Panc1 (cell line): ENCODE data around the gene AGPAT3. TPM values are rescaled to one million over a fixed set of nuclear protein-coding genes. Genes with fewer than 3 reads are reported as not detected.
A peak's percentile ranks its signal among the peaks of the same experiment; 100 is the strongest.

Experiments
- ATAC-seq: fragments of 200-7000 bp; cut with Tn5 transposase; 2 replicates; pipeline ENCODE4 v1.9.1; 2020; ENCODE audit warnings: mild to moderate bottlenecking, moderate library complexity
- BruUV-seq: library from RNA; stranded (reverse); fragments of 400-500 nt; replicated peaks from 2 replicates; lab custom pipeline; 2021; lab: Mats Ljungman, UMichigan
- CTCF ChIA-PET: fragments of 300-600 bp; sonication (Branson Sonifier 250); formaldehyde crosslinking; loops from one replicate; lab custom pipeline; 2022; ENCODE audit warnings: antibody characterized with exemption; lab: Charles Lee
- POLR2A ChIA-PET: fragments of 300-600 bp; sonication (Branson Sonifier 250); formaldehyde crosslinking; loops from one replicate; lab custom pipeline; 2022; ENCODE audit warnings: antibody characterized with exemption; lab: Charles Lee
- DNase-seq: peaks from one replicate; pipeline ENCODE4 v3.0.0-alpha.2; 2010; ENCODE audit warnings: low read depth, low spot score
- H3K27ac ChIP-seq: 2 replicates; pipeline ENCODE4 v1.5.1; 2011; ENCODE audit warnings: mild to moderate bottlenecking, low read length, inconsistent platforms
- H3K27me3 ChIP-seq: fragments of 200-500 bp; sonication (Bioruptor generic); 2 replicates; pipeline ENCODE4 v1.6.0; 2014; ENCODE audit warnings: low read length, inconsistent platforms; ENCODE audit not compliant: control insufficient read depth, insufficient read depth
- H3K36me3 ChIP-seq: fragments of 200-500 bp; sonication (Bioruptor generic); 2 replicates; pipeline ENCODE4 v1.5.1; 2014; ENCODE audit warnings: inconsistent platforms, mild to moderate bottlenecking, low read length, moderate library complexity; ENCODE audit not compliant: control insufficient read depth, insufficient read depth
- H3K4me1 ChIP-seq: 2 replicates; pipeline ENCODE4 v1.5.1; 2011; ENCODE audit warnings: inconsistent platforms, mild to moderate bottlenecking, low read length, moderate library complexity; ENCODE audit not compliant: control insufficient read depth, insufficient read depth
- H3K4me3 ChIP-seq, 2 experiments: 2 replicates each; pipeline ENCODE4 v1.5.1; 2011 to 2012; ENCODE audit warnings: low read depth in 2 of 2, low read length in 2 of 2, mild to moderate bottlenecking in 2 of 2, inconsistent platforms in 1 of 2, moderate library complexity in 1 of 2
- H3K9me3 ChIP-seq: fragments of 200-500 bp; sonication (Bioruptor generic); 2 replicates; pipeline ENCODE4 v1.5.1; 2014; ENCODE audit warnings: low read depth, mild to moderate bottlenecking, inconsistent platforms, low read length, moderate library complexity; ENCODE audit not compliant: control insufficient read depth, insufficient read depth
- POLR2AphosphoS5 ChIP-seq: IDR thresholded peaks from 2 replicates; pipeline ENCODE4 v1.6.1; 2012; ENCODE audit warnings: mild to moderate bottlenecking, low read depth, low read length, moderate library complexity
- SIN3A ChIP-seq: IDR thresholded peaks from 2 replicates; pipeline ENCODE4 v1.6.1; 2012; ENCODE audit warnings: low read depth, mild to moderate bottlenecking, low read length, moderate library complexity, borderline replicate concordance; ENCODE audit not compliant: insufficient read depth
- TCF7L2 ChIP-seq: IDR thresholded peaks from 2 replicates; pipeline ENCODE4 v1.6.1; 2011; ENCODE audit warnings: mild to moderate bottlenecking, low read depth, low read length, inconsistent platforms
- in situ Hi-C: cut with HindIII; loops from 2 replicates; pipeline ENCODE4 v1.10.0; 2016; ENCODE audit warnings: low sequenced_read_pairs, low pct_unique_long_range_greater_than_20kb
- intact Hi-C: fragments of 100-400 bp; cut with micrococcal nuclease; formaldehyde crosslinking; loops from one replicate; pipeline ENCODE4 v1.10.0; 2022; ENCODE audit not compliant: unreplicated experiment
- total RNA-seq: library from RNA; stranded (reverse); gene quantifications from one replicate; pipeline ENCODE4 v1.2.1, GENCODE V29; 2021; ENCODE audit not compliant: unreplicated experiment
- TF ChIP-seq, protein P1 (sequence below): fragments of 450-650 bp; IDR thresholded peaks from 2 replicates; pipeline ENCODE4 v1.5.1; 2017; ENCODE audit warnings: mild to moderate bottlenecking
- TF ChIP-seq, protein P2 (sequence below), 2 experiments: IDR thresholded peaks; 2 replicates each; pipeline ENCODE4 v1.6.1; 2011 to 2012; ENCODE audit warnings: low read depth in 2 of 2, control low read depth in 1 of 2, low read length in 1 of 2, mild to moderate bottlenecking in 1 of 2, moderate library complexity in 1 of 2; ENCODE audit not compliant: insufficient read depth in 1 of 2

The AGPAT3 gene
- total RNA-seq, 1 experiment from 2014 or later: 40.1 TPM

DNA sequence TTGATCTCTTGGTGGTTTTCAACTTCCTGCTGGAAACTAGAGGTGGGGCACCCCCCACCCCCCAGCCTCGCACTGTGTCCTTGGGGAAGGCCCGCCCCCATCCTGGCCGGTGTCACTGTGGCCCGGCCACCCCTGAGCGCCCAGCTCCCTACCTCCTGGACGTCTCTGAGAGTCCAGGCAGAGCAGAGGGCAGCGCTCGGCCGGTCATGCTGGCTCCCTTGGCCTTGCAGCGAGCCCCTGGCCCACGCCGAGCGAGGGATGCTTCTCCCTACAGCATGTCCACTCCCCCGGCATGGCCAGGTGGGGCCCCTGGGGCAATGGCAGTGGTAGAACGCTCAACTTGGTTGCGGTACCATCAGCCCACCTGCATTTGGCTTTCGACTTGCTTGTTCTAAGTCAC is 118.4 kb downstream of the AGPAT3 start:
- no TSS peak for BruUV-seq
- Histone ChIP-seq H3K36me3 (no peaks in the 10 kb centered on the region), H3K9me3 (no peaks in the 10 kb centered on the region), H3K27me3 (no peaks in the 10 kb centered on the region), H3K27ac (no peak overlapping the region), H3K4me1 (no peaks in the 10 kb centered on the region), H3K4me3 (no peak overlapping the region)
- intact Hi-C loops: no loop called here
- ChIA-PET CTCF (interaction anchor here (0.6 kb wide), 1 partner anchor 98 kb away, joined by 6 read pairs; no protein-coding TSS in a partner anchor), POLR2A (no interaction called here)
- DNase-seq (no peak), ATAC-seq (no peak)
- no peak for TF ChIP-seq POLR2AphosphoS5
- no peak for TF ChIP-seq TCF7L2
- no peak for TF ChIP-seq SIN3A
- TF ChIP-seq, protein P1, sequence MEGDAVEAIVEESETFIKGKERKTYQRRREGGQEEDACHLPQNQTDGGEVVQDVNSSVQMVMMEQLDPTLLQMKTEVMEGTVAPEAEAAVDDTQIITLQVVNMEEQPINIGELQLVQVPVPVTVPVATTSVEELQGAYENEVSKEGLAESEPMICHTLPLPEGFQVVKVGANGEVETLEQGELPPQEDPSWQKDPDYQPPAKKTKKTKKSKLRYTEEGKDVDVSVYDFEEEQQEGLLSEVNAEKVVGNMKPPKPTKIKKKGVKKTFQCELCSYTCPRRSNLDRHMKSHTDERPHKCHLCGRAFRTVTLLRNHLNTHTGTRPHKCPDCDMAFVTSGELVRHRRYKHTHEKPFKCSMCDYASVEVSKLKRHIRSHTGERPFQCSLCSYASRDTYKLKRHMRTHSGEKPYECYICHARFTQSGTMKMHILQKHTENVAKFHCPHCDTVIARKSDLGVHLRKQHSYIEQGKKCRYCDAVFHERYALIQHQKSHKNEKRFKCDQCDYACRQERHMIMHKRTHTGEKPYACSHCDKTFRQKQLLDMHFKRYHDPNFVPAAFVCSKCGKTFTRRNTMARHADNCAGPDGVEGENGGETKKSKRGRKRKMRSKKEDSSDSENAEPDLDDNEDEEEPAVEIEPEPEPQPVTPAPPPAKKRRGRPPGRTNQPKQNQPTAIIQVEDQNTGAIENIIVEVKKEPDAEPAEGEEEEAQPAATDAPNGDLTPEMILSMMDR: no peak
- TF ChIP-seq, protein P2, sequence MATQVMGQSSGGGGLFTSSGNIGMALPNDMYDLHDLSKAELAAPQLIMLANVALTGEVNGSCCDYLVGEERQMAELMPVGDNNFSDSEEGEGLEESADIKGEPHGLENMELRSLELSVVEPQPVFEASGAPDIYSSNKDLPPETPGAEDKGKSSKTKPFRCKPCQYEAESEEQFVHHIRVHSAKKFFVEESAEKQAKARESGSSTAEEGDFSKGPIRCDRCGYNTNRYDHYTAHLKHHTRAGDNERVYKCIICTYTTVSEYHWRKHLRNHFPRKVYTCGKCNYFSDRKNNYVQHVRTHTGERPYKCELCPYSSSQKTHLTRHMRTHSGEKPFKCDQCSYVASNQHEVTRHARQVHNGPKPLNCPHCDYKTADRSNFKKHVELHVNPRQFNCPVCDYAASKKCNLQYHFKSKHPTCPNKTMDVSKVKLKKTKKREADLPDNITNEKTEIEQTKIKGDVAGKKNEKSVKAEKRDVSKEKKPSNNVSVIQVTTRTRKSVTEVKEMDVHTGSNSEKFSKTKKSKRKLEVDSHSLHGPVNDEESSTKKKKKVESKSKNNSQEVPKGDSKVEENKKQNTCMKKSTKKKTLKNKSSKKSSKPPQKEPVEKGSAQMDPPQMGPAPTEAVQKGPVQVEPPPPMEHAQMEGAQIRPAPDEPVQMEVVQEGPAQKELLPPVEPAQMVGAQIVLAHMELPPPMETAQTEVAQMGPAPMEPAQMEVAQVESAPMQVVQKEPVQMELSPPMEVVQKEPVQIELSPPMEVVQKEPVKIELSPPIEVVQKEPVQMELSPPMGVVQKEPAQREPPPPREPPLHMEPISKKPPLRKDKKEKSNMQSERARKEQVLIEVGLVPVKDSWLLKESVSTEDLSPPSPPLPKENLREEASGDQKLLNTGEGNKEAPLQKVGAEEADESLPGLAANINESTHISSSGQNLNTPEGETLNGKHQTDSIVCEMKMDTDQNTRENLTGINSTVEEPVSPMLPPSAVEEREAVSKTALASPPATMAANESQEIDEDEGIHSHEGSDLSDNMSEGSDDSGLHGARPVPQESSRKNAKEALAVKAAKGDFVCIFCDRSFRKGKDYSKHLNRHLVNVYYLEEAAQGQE (IDR thresholded peaks at IDR 0.05; ENCODE audit: insufficient read depth in 1 of 2, low read depth in 2 of 2, low read length in 1 of 2): no peak
- in situ Hi-C loops: no loop called here

DNA sequence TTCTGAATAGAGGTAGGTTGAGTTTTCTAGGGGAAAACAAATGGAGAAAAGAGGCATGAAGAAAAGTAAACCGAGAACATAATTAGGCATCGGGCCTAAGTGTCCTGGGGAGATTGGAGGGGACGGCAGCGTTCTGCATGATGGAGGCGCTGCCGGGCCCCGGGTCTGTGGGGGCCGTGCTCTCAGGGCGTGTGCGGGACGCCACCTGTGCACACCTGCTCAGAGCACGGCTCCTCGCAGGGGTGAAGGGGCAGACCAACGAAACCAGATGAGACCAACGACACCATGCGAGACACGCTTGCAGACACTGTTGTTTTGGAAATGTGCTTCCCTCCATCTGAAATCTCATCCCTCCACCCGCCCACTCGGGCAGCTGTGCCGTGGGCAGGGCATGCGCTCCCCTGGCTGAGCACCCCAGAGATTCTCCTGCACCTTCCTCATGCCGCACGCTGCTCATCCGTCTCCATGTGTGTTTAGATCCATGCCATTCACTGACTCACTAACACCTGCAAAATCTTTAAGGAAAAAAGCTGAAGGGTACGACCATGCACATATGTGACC is 118.9 kb downstream of the AGPAT3 start:
- DNase-seq: no peak
- no peaks in the 10 kb centered on the region for H3K4me1 ChIP-seq
- BruUV-seq: TSS peak; percentile 73
- no peaks in the 10 kb centered on the region for H3K36me3 ChIP-seq
- H3K9me3 ChIP-seq: no peaks in the 10 kb centered on the region
- in situ Hi-C loops (no loop called here), intact Hi-C loops (no loop called here)
- no peak for TF ChIP-seq SIN3A
- CTCF ChIA-PET: interaction anchor here (0.6 kb wide), 1 partner anchor 8 kb away, joined by 8 read pairs; no protein-coding TSS in a partner anchor
- no peaks in the 10 kb centered on the region for H3K27me3 ChIP-seq
- no peak for ATAC-seq
- no peak overlapping the region for H3K4me3 ChIP-seq
- no peak overlapping the region for H3K27ac ChIP-seq
- POLR2A ChIA-PET: no interaction called here

DNA sequence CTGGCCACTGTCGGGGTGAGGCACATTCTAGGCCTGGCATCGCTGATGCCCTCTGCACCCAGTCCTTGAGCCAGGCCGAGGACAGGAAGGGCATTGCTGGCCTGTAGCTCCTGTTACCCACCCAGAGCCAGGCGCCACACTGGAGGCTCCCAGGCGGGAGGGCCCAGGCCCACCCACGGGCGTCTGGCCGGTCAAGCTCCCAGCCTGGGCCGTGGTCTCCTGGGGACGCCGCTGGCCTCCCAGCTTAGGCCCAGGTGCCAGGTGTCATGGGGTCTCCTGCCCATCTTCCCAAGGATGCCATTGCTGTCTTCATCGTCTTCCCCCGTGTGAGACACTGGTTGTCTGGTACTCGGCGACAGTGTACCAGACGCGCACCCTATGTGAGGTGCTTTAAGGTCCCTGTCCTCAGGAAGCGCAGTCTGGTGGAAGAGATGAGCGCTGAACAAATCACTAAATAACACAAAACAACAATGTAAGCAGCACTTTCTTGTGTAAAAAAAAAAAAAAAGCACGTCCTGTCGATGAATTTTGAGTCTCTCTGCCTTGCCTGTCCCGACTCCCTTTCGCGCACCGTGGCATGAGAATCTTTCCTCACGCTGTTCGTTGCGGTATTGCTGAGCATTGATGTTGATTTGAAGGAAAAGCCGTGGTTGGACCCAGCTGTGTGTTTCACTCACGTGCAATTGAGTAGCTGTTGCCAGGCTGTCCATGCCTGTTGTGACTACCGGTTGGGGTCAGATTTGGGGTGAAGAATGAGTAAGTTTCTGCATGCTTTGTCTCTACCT is 120.1 kb downstream of the AGPAT3 start:
- DNase-seq (no peak), ATAC-seq (no peak)
- Histone ChIP-seq H3K27me3 (no peaks in the 10 kb centered on the region), H3K36me3 (no peaks in the 10 kb centered on the region), H3K9me3 (no peaks in the 10 kb centered on the region), H3K27ac (no peak overlapping the region), H3K4me1 (no peaks in the 10 kb centered on the region), H3K4me3 (no peak overlapping the region)
- no peak for TF ChIP-seq SIN3A
- TF ChIP-seq, protein P1: no peak
- TF ChIP-seq, protein P2 (IDR thresholded peaks at IDR 0.05; ENCODE audit: insufficient read depth in 1 of 2, low read depth in 2 of 2, low read length in 1 of 2): no peak
- no peak for TF ChIP-seq TCF7L2
- no peak for TF ChIP-seq POLR2AphosphoS5
- POLR2A ChIA-PET: no interaction called here
- in situ Hi-C loops: no loop called here
- CTCF ChIA-PET: no interaction called here
- BruUV-seq: no TSS peak
- intact Hi-C loops: no loop called here
